GM19452 (cell line): ENCODE measurements around the gene DNM1L.
"Not testable (repeated sequence)": the region's sequence is repeated elsewhere in the genome, so short reads cannot be mapped to it uniquely, and the experiment has no call there.

Experiments
- ATAC-seq: cut with Tn5 transposase; IDR thresholded peaks from one replicate; pipeline ENCODE4 v1.9.1; 2021; ENCODE audit not compliant: unreplicated experiment

The DNM1L gene

GRCh38 chr12:32695787-32696186 lies 16.7 kb downstream of the DNM1L start:
- no peak for ATAC-seq

- ATAC-seq, result no peak
Measured at GRCh38 chr12:32697445-32697844, 18.3 kb downstream of the DNM1L start.

- ATAC-seq, result no peak
Measured at GRCh38 chr12:32698285-32698684, 19.2 kb downstream of the DNM1L start.

- ATAC-seq, result not testable (repeated sequence)
Measured at GRCh38 chr12:32699437-32699836, 20.3 kb downstream of the DNM1L start.

- ATAC-seq, result no peak
Measured at GRCh38 chr12:32702473-32702872, 23.4 kb downstream of the DNM1L start.

GRCh38 chr12:32702946-32703345 lies 23.8 kb downstream of the DNM1L start:
- ATAC-seq, result no peak

GRCh38 chr12:32705783-32706182 lies 26.7 kb downstream of the DNM1L start:
- no peak for ATAC-seq

- no peak for ATAC-seq
Measured at GRCh38 chr12:32706335-32707024, 27.4 kb downstream of the DNM1L start.

- no peak for ATAC-seq
Measured at GRCh38 chr12:32708926-32709325, 29.8 kb downstream of the DNM1L start.

- ATAC-seq, result no peak
Measured at GRCh38 chr12:32714772-32715171, 35.7 kb downstream of the DNM1L start.

- no peak for ATAC-seq
Measured at GRCh38 chr12:32718926-32719325, 39.8 kb downstream of the DNM1L start.

GRCh38 chr12:32725308-32725707 lies 46.2 kb downstream of the DNM1L start:
- ATAC-seq, result not testable (repeated sequence)

GRCh38 chr12:32726286-32726685 lies 47.2 kb downstream of the DNM1L start:
- no peak for ATAC-seq

GRCh38 chr12:32727237-32727636 lies 48.1 kb downstream of the DNM1L start:
- no peak for ATAC-seq

GRCh38 chr12:32734952-32735351 lies 55.9 kb downstream of the DNM1L start:
- ATAC-seq, result no peak

GRCh38 chr12:32736445-32736844 lies 57.3 kb downstream of the DNM1L start:
- no peak for ATAC-seq

- no peak for ATAC-seq
Measured at GRCh38 chr12:32737715-32738114, 58.6 kb downstream of the DNM1L start.

GRCh38 chr12:32739279-32739678 lies 60.2 kb downstream of the DNM1L start:
- ATAC-seq, result no peak

GRCh38 chr12:32742133-32742532 lies 63.0 kb downstream of the DNM1L start:
- ATAC-seq, result no peak

- ATAC-seq, result no peak
Measured at GRCh38 chr12:32743264-32743663, 64.2 kb downstream of the DNM1L start.

GRCh38 chr12:32753605-32754004 lies 74.5 kb downstream of the DNM1L start:
- ATAC-seq, result no peak

GRCh38 chr12:32754111-32754510 lies 75.0 kb downstream of the DNM1L start:
- no peak for ATAC-seq

- ATAC-seq, result peak; percentile 56
Measured at GRCh38 chr12:32755051-32755653, 76.1 kb downstream of the DNM1L start.
